B cell (primary cell): ENCODE results near the gene EML5. TPM values are rescaled to one million over a fixed set of nuclear protein-coding genes. Genes with fewer than 3 reads are reported as not detected.

ENCODE experiments used
- ATAC-seq: fragments of 200-7000 bp; cut with Tn5 transposase; one replicate; pipeline ENCODE4 v1.10.0; 2021; ENCODE audit warnings: low read depth, mild to moderate bottlenecking, moderate number of reproducible peaks, moderate library complexity
- CTCF ChIA-PET: fragments of 350-600 bp; sonication (Branson Sonifier 250); formaldehyde crosslinking; loops from one replicate; lab custom pipeline; 2021; ENCODE audit warnings: antibody characterized with exemption, inconsistent platforms; lab: Charles Lee
- POLR2A ChIA-PET: fragments of 350-600 bp; sonication (Branson Sonifier 250); formaldehyde crosslinking; loops from one replicate; lab custom pipeline; 2021; ENCODE audit warnings: antibody characterized with exemption; lab: Charles Lee
- DNase-seq: peaks from one replicate; pipeline ENCODE4 v3.0.0; 2013
- H2AFZ ChIP-seq: 2 replicates; pipeline ENCODE4 v1.6.1; 2012; ENCODE audit warnings: mild to moderate bottlenecking, low read depth, low read length; ENCODE audit not compliant: insufficient read depth, poor library complexity, severe bottlenecking
- H3K27ac ChIP-seq, 2 donors: 1 replicate in 1 of 2; 2 replicates in 1 of 2; pipeline ENCODE4 v1.5.1; 2012 to 2013; ENCODE audit warnings: low read length in 2 of 2, mild to moderate bottlenecking in 2 of 2, moderate library complexity in 1 of 2
- H3K27me3 ChIP-seq, 4 experiments: fragments of 200-600 bp in 1 of 4; sonication (generic) in 1 of 4; replicated peaks in 1 of 4; 1 replicate in 2 of 4; 2 replicates in 2 of 4; pipeline versions ENCODE4 v1.6.1 to v1.7.0; 2013 to 2016; ENCODE audit warnings: low read length in 3 of 4, mild to moderate bottlenecking in 2 of 4, mixed read lengths in 1 of 4, moderate library complexity in 1 of 4; ENCODE audit not compliant: insufficient read depth in 4 of 4, control insufficient read depth in 3 of 4; ENCODE audit errors: control extremely low read depth in 1 of 4
- H3K36me3 ChIP-seq, 2 experiments: replicated peaks in 1 of 2; 1 replicate in 1 of 2; 2 replicates in 1 of 2; pipeline versions ENCODE4 v1.6.1 to v1.7.1; 2013; ENCODE audit warnings: low read length in 1 of 2; ENCODE audit not compliant: insufficient read depth in 2 of 2, control insufficient read depth in 1 of 2; ENCODE audit errors: control extremely low read depth in 1 of 2, extremely low read depth in 1 of 2
- H3K4me1 ChIP-seq, 2 donors: fragments of 200-600 bp in 1 of 2; sonication (generic) in 1 of 2; 1 replicate in 1 of 2; 2 replicates in 1 of 2; pipeline versions ENCODE4 v1.5.1 to v1.6.1; 2013 to 2017; ENCODE audit warnings: low read length in 2 of 2; ENCODE audit not compliant: control insufficient read depth in 2 of 2, insufficient read depth in 2 of 2
- H3K4me2 ChIP-seq: replicated peaks from 2 replicates; pipeline ENCODE3; 2012; ENCODE audit warnings: mild to moderate bottlenecking, low read depth, low read length; ENCODE audit not compliant: poor library complexity, severe bottlenecking
- H3K4me3 ChIP-seq, 5 experiments: fragments of 200-600 bp in 1 of 5; sonication (generic) in 1 of 5; 1 replicate in 3 of 5; 2 replicates in 2 of 5; pipeline versions ENCODE4 v1.5.1 to v1.7.0; 2011 to 2016; ENCODE audit warnings: low read length in 4 of 5, mild to moderate bottlenecking in 4 of 5, low read depth in 2 of 5, control low read depth in 1 of 5, moderate library complexity in 1 of 5; ENCODE audit not compliant: insufficient read depth in 1 of 5; ENCODE audit errors: control extremely low read depth in 1 of 5, extremely low read depth in 1 of 5
- H3K79me2 ChIP-seq: fragments of 200-600 bp; sonication (generic); one replicate; pipeline ENCODE4 v1.6.0; 2016; ENCODE audit warnings: low read length; ENCODE audit not compliant: control insufficient read depth, insufficient read depth
- H3K9ac ChIP-seq: fragments of 200-600 bp; sonication (generic); 2 replicates; pipeline ENCODE4 v1.6.1; 2017; ENCODE audit warnings: mild to moderate bottlenecking, low read length, moderate library complexity
- H3K9me3 ChIP-seq, 3 donors: one replicate each; pipeline versions ENCODE4 v1.6.1 to v1.7.1; 2013; ENCODE audit warnings: low read length in 2 of 3; ENCODE audit not compliant: control insufficient read depth in 2 of 3, insufficient read depth in 1 of 3; ENCODE audit errors: control extremely low read depth in 1 of 3
- H4K20me1 ChIP-seq: 2 replicates; pipeline ENCODE4 v1.6.0; 2012; ENCODE audit warnings: mild to moderate bottlenecking, low read length; ENCODE audit not compliant: insufficient read depth, control insufficient read depth, poor library complexity, severe bottlenecking
- H3K27ac Mint-ChIP-seq: one replicate; pipeline ENCODE4 v1.8.0; 2021; ENCODE audit warnings: mixed read lengths
- H3K27me3 Mint-ChIP-seq: one replicate; pipeline ENCODE4 v1.8.0; 2021; ENCODE audit warnings: mixed read lengths
- H3K4me1 Mint-ChIP-seq: one replicate; pipeline ENCODE4 v1.8.0; 2021; ENCODE audit warnings: mixed read lengths
- H3K4me3 Mint-ChIP-seq: one replicate; pipeline ENCODE4 v1.8.0; 2021; ENCODE audit warnings: mixed read lengths
- H3K9me3 Mint-ChIP-seq: one replicate; pipeline ENCODE4 v1.8.0; 2022; ENCODE audit warnings: mixed read lengths; ENCODE audit not compliant: insufficient read depth
- EZH2 ChIP-seq: IDR thresholded peaks from 2 replicates; pipeline ENCODE4 v1.6.1; 2012; ENCODE audit warnings: borderline replicate concordance, low read depth, mild to moderate bottlenecking, moderate library complexity, low read length; ENCODE audit not compliant: insufficient read depth, poor library complexity, severe bottlenecking
- WGBS: methylation state at CpG from one replicate; pipeline ENCODE4 v1.1.5; 2013; ENCODE audit warnings: missing lambda C conversion rate; ENCODE audit not compliant: insufficient coverage; 5-methylcytosine and 5-hydroxymethylcytosine counted together
- intact Hi-C: fragments of 100-400 bp; cut with micrococcal nuclease; formaldehyde crosslinking; loops from one replicate; pipeline ENCODE4 v1.10.0; 2022
- polyA plus RNA-seq: library from polyadenylated mRNA; depleted of rRNA; stranded (reverse); fragments of >200 nt; gene quantifications from 2 replicates; pipeline ENCODE4 v1.2.3, GENCODE V29; 2012
- total RNA-seq, 2 donors: library from RNA; stranded (reverse); fragments of 120-200 nt in 1 of 2; gene quantifications; 1 replicate in 1 of 2; 2 replicates in 1 of 2; pipeline versions ENCODE4 v1.2.3 to v1.2.4, GENCODE V29; 2013 to 2022
- TF ChIP-seq, protein P1 (sequence below): fragments of 200-600 bp; IDR thresholded peaks from one replicate; pipeline ENCODE4 v1.8.0; 2022; ENCODE audit warnings: antibody characterized with exemption, mild to moderate bottlenecking

EML5 gene
- total and polyA plus RNA-seq, 2 donors (not counting 1 experiment from before 2014, with no cell fraction given), result 1.7 to 6.9 TPM

GRCh38 chr14:88607829-88608228 is 184.9 kb downstream of the EML5 start:
- H3K27ac ChIP-seq, result no peak overlapping the region
- peaks cover 26 to 77% of the 10 kb centered on the region in 2 experiments for H3K36me3 ChIP-seq
- Mint-ChIP-seq H3K4me1 (peaks cover 5% of the 10 kb centered on the region), H3K27ac (no peak overlapping the region), H3K27me3 (no peaks in the 10 kb centered on the region), H3K4me3 (no peak overlapping the region), H3K9me3 (no peaks in the 10 kb centered on the region)
- ChIA-PET CTCF (no interaction called here), POLR2A (no interaction called here)
- H3K4me1 ChIP-seq, result peaks cover 0 to under 1% of the 10 kb centered on the region in 2 donors
- no peak overlapping the region for H3K9ac ChIP-seq
- no peaks in the 10 kb centered on the region for H4K20me1 ChIP-seq
- no peak overlapping the region for H3K4me3 ChIP-seq
- intact Hi-C loops, result no loop called here
- no peak overlapping the region for H2AFZ ChIP-seq
- DNase-seq (no peak), ATAC-seq (no peak)
- no peaks in the 10 kb centered on the region for H3K79me2 ChIP-seq
- H3K27me3 ChIP-seq, result no peaks in the 10 kb centered on the region
- H3K4me2 ChIP-seq, result no peak overlapping the region
- TF ChIP-seq, protein P1, sequence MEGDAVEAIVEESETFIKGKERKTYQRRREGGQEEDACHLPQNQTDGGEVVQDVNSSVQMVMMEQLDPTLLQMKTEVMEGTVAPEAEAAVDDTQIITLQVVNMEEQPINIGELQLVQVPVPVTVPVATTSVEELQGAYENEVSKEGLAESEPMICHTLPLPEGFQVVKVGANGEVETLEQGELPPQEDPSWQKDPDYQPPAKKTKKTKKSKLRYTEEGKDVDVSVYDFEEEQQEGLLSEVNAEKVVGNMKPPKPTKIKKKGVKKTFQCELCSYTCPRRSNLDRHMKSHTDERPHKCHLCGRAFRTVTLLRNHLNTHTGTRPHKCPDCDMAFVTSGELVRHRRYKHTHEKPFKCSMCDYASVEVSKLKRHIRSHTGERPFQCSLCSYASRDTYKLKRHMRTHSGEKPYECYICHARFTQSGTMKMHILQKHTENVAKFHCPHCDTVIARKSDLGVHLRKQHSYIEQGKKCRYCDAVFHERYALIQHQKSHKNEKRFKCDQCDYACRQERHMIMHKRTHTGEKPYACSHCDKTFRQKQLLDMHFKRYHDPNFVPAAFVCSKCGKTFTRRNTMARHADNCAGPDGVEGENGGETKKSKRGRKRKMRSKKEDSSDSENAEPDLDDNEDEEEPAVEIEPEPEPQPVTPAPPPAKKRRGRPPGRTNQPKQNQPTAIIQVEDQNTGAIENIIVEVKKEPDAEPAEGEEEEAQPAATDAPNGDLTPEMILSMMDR, result no peak
- no peak for TF ChIP-seq EZH2
- no peaks in the 10 kb centered on the region for H3K9me3 ChIP-seq

DNA sequence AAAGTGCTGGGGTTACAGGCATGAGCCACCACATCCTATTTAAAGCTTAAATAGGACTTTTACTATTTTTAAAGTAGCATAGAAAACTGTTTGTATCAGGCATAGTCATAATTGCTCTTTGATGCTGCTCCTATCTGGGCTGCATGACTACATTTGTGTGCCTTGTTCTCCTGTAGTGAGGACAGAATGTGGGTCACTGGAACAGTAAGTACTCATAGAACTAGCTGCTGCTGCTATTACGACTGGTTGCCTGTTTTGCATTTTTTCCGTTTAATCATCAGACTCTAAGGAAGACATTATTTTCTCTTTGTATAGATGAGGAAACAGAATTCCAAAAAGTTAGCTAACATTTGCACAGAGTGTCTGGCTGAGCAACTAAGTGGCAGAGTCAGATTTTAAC is 187.2 kb downstream of the EML5 start:
- Histone ChIP-seq H3K36me3 (peaks cover 23 to 82% of the 10 kb centered on the region in 2 experiments), H3K4me2 (no peak overlapping the region), H3K4me1 (peaks cover 0 to under 1% of the 10 kb centered on the region in 2 donors), H3K9ac (no peak overlapping the region), H3K27ac (no peak overlapping the region), H2AFZ (no peak overlapping the region), H4K20me1 (no peaks in the 10 kb centered on the region), H3K79me2 (no peaks in the 10 kb centered on the region), H3K4me3 (no peak overlapping the region), H3K27me3 (no peaks in the 10 kb centered on the region), H3K9me3 (no peaks in the 10 kb centered on the region)
- ChIA-PET CTCF (no interaction called here), POLR2A (no interaction called here)
- Mint-ChIP-seq H3K27ac (no peak overlapping the region), H3K27me3 (no peaks in the 10 kb centered on the region), H3K4me1 (peaks cover 2% of the 10 kb centered on the region), H3K4me3 (no peak overlapping the region), H3K9me3 (no peaks in the 10 kb centered on the region)
- WGBS, result 100% methylated on average over 1 of the region's 2 CpGs
- ATAC-seq, result no peak
- no peak for TF ChIP-seq EZH2
- TF ChIP-seq, protein P1, result no peak
- DNase-seq, result no peak
- intact Hi-C loops, result no loop called here
